Suppressor macrophage (primary cell): Measurements from ENCODE around the gene FLT3.

Source experiments
- DNase-seq, 4 experiments: peaks; one replicate each; pipeline ENCODE4 v3.0.0-alpha.2; 2020 to 2022

Gene FLT3

DNA sequence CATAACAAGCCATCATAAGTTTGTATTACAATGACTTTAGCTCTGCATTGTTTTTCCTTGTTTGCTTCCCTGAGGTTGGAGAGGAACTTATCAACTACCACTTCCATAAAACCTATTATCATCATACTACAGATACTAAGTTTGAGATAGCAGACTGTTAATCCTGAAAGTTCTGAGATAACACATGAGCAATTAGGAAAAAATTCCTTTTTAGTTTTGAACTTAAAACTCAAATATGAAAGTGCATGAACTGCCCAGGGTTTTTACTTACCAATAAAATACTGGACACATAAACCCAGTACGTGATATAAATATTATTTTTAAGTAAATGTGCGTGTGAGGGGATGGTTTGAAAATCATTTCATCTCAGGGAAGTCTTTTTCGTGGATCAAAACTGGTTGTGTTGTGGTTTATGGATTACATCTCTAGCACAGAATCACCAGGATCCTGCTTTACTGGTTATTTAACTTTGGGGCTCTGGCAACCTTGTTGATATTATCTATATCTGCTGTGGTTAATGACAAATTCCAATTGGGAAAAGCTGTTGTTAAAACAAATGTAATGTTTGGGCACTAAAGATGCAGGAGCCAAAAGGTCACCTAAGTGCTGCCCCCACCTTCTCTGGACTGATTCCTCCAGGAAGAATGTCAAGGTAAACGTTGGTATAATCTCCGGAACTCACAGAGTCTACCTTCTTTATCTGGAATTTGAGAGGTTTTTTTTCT lies 143.6 kb downstream of the FLT3 start:
- DNase-seq = no peak

DNA sequence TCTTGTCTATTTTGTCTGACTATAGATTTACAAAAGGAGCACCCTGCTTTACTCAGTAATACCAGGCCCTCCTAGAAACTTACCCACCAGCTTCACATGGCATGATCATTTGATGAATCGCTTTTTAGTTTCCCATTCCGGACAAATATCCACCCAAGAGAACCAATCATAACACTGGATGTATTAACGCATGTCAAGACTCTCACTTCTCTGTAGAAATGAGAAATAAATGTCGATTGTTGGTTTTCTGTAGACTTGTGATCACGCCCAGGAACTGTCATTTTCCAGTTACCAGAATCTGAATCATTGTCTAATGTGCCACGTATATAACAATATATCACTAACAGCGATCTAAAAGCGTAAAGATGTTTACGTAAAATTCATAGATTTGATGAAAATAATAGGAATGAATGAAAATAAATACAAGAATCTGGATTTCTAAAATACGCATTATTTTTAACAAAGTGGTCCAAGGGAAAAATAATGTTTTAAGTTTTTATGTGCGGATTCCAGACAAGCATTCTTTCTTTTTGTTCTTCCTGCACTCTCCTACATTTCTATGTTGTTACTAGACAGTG lies 145.3 kb downstream of the FLT3 start:
- no peak for DNase-seq

DNA sequence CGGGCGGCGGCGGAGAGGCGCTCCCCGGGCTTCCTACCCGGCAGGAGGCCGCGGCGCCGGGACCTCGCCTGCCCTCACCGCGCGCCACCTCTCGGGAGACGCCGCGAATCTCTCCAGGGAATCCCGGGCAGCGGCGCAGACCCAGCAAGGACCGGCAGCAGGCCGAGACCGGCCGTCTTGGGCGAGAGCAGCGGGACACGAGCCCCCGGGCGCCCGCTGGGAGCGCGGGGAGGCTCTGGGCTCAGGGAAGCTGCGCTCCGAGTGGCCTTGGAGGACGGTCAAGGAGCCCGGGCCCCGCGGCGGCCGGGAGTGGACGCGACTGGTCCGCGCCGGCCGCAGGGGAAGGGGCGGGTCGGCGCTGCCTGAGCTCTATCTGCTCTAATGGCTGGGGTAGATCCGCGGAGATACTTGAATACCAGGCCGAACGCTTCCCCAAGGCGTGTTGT lies 145.9 kb downstream of the FLT3 start:
- peak in 3 of 4 experiments; percentile 19 to 51 (median 34) for DNase-seq

DNA sequence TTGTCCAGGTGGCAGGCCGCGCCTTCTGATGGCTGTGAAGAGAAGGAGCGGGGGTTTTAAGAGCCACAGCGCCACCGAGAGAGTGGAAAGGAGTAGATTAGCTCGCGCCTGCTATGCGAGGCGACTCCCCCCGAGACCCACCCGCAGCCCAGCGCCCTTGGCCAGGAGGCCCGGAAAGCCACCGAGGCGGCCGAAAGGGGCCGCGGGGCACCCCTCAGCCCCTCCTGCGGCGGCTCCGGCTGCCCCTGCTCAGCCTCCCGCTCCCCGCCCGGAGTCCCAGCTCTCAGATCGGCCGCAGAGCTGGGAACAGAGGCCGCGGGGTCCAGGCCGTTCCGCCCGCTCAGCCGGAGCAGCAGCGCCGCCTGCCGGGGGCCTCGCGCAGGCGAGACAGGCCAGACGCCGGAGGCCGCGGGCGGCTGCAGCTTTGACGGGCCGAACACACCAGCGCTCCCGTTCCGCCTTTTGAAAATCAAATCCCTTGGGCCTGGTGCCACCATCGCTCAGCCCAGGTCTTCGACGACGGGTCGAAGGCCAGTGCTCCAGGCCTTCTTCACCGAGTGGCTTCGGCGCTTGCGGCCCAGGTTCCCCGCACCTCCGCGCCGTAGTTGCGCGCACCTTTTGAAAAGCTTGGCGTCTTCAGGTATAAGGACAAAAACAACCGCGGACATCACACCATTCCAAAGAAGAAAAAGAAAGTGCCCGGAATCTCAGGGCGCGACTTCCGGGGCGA lies 146.5 kb downstream of the FLT3 start:
- DNase-seq = peak; percentile 81 to 93 (median 88)
